WTC11 (cell line): Measurements from ENCODE around the gene NLGN4X. TPM values are rescaled to one million over a fixed set of nuclear protein-coding genes. Genes with fewer than 3 reads are reported as not detected.

Source experiments
- AFF4 ChIP-seq: sonication (generic); formaldehyde crosslinking; IDR thresholded peaks from 2 replicates; pipeline ENCODE4 v1.8.1; 2023; ENCODE audit warnings: mild to moderate bottlenecking, missing genetic modification reagents, borderline replicate concordance
- AR ChIP-seq: fragments of 250-450 bp; sonication (Bioruptor Pico); IDR thresholded peaks from 2 replicates; pipeline ENCODE4 v1.9.0; 2021; ENCODE audit warnings: mild to moderate bottlenecking
- ATF1 ChIP-seq: sonication (generic); formaldehyde crosslinking; IDR thresholded peaks from 2 replicates; pipeline ENCODE4 v1.8.1; 2023; ENCODE audit warnings: mild to moderate bottlenecking, moderate library complexity, missing genetic modification reagents
- CREM ChIP-seq: sonication (generic); formaldehyde crosslinking; IDR thresholded peaks from 2 replicates; pipeline ENCODE4 v1.8.1; 2022; ENCODE audit warnings: mild to moderate bottlenecking, missing genetic modification reagents, moderate library complexity
- EMX1 ChIP-seq: fragments of 250-450 bp; sonication (Bioruptor Pico); IDR thresholded peaks from 2 replicates; pipeline ENCODE4 v1.8.0; 2021; ENCODE audit warnings: mild to moderate bottlenecking
- GABPB1 ChIP-seq: sonication (generic); formaldehyde crosslinking; IDR thresholded peaks from 2 replicates; pipeline ENCODE4 v1.8.1; 2023; ENCODE audit warnings: mild to moderate bottlenecking, missing genetic modification reagents
- GRHL2 ChIP-seq: fragments of 250-450 bp; sonication (Bioruptor Pico); IDR thresholded peaks from 2 replicates; pipeline ENCODE4 v1.8.0; 2022; ENCODE audit warnings: mild to moderate bottlenecking, moderate library complexity; ENCODE audit not compliant: insufficient replicate concordance, severe bottlenecking
- IRF2 ChIP-seq: sonication (generic); formaldehyde crosslinking; IDR thresholded peaks from 2 replicates; pipeline ENCODE4 v1.8.0; 2022; ENCODE audit warnings: low read depth, missing genetic modification reagents, borderline replicate concordance
- NR1H2 ChIP-seq: sonication (generic); formaldehyde crosslinking; IDR thresholded peaks from 2 replicates; pipeline ENCODE4 v1.9.0; 2021; ENCODE audit warnings: mild to moderate bottlenecking, moderate library complexity, missing genetic modification reagents
- OVOL2 ChIP-seq: fragments of 250-450 bp; sonication (Bioruptor Pico); IDR thresholded peaks from 2 replicates; pipeline ENCODE4 v1.9.0; 2021; ENCODE audit warnings: mild to moderate bottlenecking, borderline replicate concordance
- TEAD1 ChIP-seq: sonication (generic); formaldehyde crosslinking; IDR thresholded peaks from 2 replicates; pipeline ENCODE4 v1.8.0; 2022; ENCODE audit warnings: mild to moderate bottlenecking, missing genetic modification reagents
- USF2 ChIP-seq: sonication (generic); formaldehyde crosslinking; IDR thresholded peaks from 2 replicates; pipeline ENCODE4 v1.8.1; 2023; ENCODE audit warnings: mild to moderate bottlenecking, missing genetic modification reagents, moderate library complexity
- ZNF263 ChIP-seq: sonication (generic); formaldehyde crosslinking; IDR thresholded peaks from 2 replicates; pipeline ENCODE4 v1.8.1; 2022; ENCODE audit warnings: low read depth, mild to moderate bottlenecking, moderate library complexity, missing genetic modification reagents
- ZNF425 ChIP-seq: fragments of 250-450 bp; sonication (Bioruptor Pico); conservative IDR thresholded peaks from 2 replicates; pipeline ENCODE4 v1.9.0; 2021; ENCODE audit warnings: mild to moderate bottlenecking
- ZNF512 ChIP-seq: sonication (generic); formaldehyde crosslinking; IDR thresholded peaks from 2 replicates; pipeline ENCODE4 v1.8.1; 2022; ENCODE audit warnings: missing genetic modification reagents, borderline replicate concordance
- total RNA-seq: library from RNA; stranded (reverse); gene quantifications from 3 replicates; pipeline ENCODE4 v1.2.3, GENCODE V29; 2021
- TF ChIP-seq, protein P1 (sequence below): sonication (generic); formaldehyde crosslinking; IDR thresholded peaks from 2 replicates; pipeline ENCODE4 v1.8.0; 2023; ENCODE audit warnings: missing genetic modification reagents

The NLGN4X gene
- total RNA-seq, 1 experiment from 2014 or later: 53.8 TPM

- no peak for TF ChIP-seq AFF4 (CRISPR knock-in tag)
- no peak for TF ChIP-seq ZNF425
- no peak for TF ChIP-seq ZNF512 (CRISPR knock-in tag)
- TF ChIP-seq ATF1 (CRISPR knock-in tag): no peak
- TF ChIP-seq GRHL2 (CRISPR knock-in tag): no peak
- TF ChIP-seq, protein P1, sequence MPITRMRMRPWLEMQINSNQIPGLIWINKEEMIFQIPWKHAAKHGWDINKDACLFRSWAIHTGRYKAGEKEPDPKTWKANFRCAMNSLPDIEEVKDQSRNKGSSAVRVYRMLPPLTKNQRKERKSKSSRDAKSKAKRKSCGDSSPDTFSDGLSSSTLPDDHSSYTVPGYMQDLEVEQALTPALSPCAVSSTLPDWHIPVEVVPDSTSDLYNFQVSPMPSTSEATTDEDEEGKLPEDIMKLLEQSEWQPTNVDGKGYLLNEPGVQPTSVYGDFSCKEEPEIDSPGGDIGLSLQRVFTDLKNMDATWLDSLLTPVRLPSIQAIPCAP (CRISPR knock-in tag): no peak
- TF ChIP-seq CREM (CRISPR knock-in tag): no peak
- no peak for TF ChIP-seq NR1H2
- no peak for TF ChIP-seq IRF2 (CRISPR knock-in tag)
- TF ChIP-seq EMX1 (CRISPR knock-in tag): no peak
- TF ChIP-seq AR (CRISPR knock-in tag): no peak
- no peak for TF ChIP-seq OVOL2 (CRISPR knock-in tag)
- TF ChIP-seq ZNF263 (CRISPR knock-in tag): no peak
- TF ChIP-seq USF2: no peak
- no peak for TF ChIP-seq GABPB1
- TF ChIP-seq TEAD1 (CRISPR knock-in tag): no peak
These were observed 41.4 kb downstream of the NLGN4X start (continued) for GRCh38 chrX:6187256-6187655.
